GM12878 (cell line): ENCODE results near the gene ZDHHC18. TPM values are rescaled to one million over a fixed set of nuclear protein-coding genes. Genes with fewer than 3 reads are reported as not detected.

Source experiments
- ATAC-seq: fragments of 200-7000 bp; cut with Tn5 transposase; 3 replicates; pipeline ENCODE4 v1.9.1; 2020; ENCODE audit warnings: mild to moderate bottlenecking, moderate library complexity
- Bru-seq: library from RNA; stranded (reverse); fragments of 400-500 nt; gene quantifications from one replicate; lab custom pipeline; 2021; lab: Mats Ljungman, UMichigan
- BruChase-seq, 2 experiments: library from RNA; stranded (reverse); fragments of 400-500 nt; gene quantifications; one replicate each; lab custom pipeline; 2021; lab: Mats Ljungman, UMichigan
- BruUV-seq: library from RNA; stranded (reverse); fragments of 400-500 nt; replicated peaks from 2 replicates; lab custom pipeline; 2021; lab: Mats Ljungman, UMichigan
- CTCF ChIA-PET: fragments of 300-600 bp; sonication (Branson Sonifier 250); formaldehyde crosslinking; extraction: SDS; loops from one replicate; lab custom pipeline; 2021; ENCODE audit warnings: inconsistent platforms; lab: Yijun Ruan, JAX
- POLR2A ChIA-PET: fragments of 350-600 bp; formaldehyde crosslinking; extraction: SDS; loops from one replicate; lab custom pipeline; 2021; ENCODE audit warnings: inconsistent platforms; lab: Charles Lee
- RAD21 ChIA-PET: fragments of 300-600 bp; sonication (Branson Sonifier 250); formaldehyde crosslinking; loops from one replicate; lab custom pipeline; 2023; ENCODE audit warnings: antibody characterized with exemption; ENCODE audit not compliant: unreplicated experiment; lab: Charles Lee
- SMC1A ChIA-PET: fragments of 300-600 bp; sonication (Branson Sonifier 250); formaldehyde crosslinking; loops from one replicate; lab custom pipeline; 2023; ENCODE audit not compliant: unreplicated experiment, uncharacterized antibody; lab: Charles Lee
- DNase-seq: peaks from one replicate; pipeline ENCODE4 v3.0.0-alpha.2; 2011; ENCODE audit warnings: low read depth, low spot score
- FAIRE-seq: peaks from 3 replicates; lab custom pipeline; 2011; peaks lifted over from hg19 to GRCh38; lab: Jason Lieb, UNC
- H2AFZ ChIP-seq: 2 replicates; pipeline ENCODE4 v1.6.0; 2011; ENCODE audit warnings: low read depth, low read length, control low read depth; ENCODE audit not compliant: control insufficient read depth
- H3K27ac ChIP-seq: 2 replicates; pipeline ENCODE4 v1.5.1; 2011; ENCODE audit warnings: control low read depth; ENCODE audit not compliant: control insufficient read depth, insufficient read depth
- H3K27me3 ChIP-seq, 2 experiments: replicated peaks in 1 of 2; 2 replicates each; pipeline versions ENCODE4 v1.6.0 to v1.6.1; 2011; ENCODE audit warnings: low read length in 1 of 2; ENCODE audit not compliant: control insufficient read depth in 2 of 2, insufficient read depth in 2 of 2
- H3K36me3 ChIP-seq, 2 experiments: 2 replicates each; pipeline ENCODE4 v1.5.1; 2011; ENCODE audit warnings: low read length in 1 of 2; ENCODE audit not compliant: control insufficient read depth in 2 of 2, insufficient read depth in 2 of 2
- H3K4me1 ChIP-seq: 2 replicates; pipeline ENCODE4 v1.6.1; 2011; ENCODE audit warnings: mild to moderate bottlenecking, low read length, moderate library complexity, mixed read lengths; ENCODE audit not compliant: control insufficient read depth, insufficient read depth
- H3K4me2 ChIP-seq: 2 replicates; pipeline ENCODE4 v1.6.0; 2011; ENCODE audit warnings: control low read depth; ENCODE audit not compliant: control insufficient read depth, insufficient read depth
- H3K4me3 ChIP-seq: fragments of 200-600 bp; sonication (generic); 2 replicates; pipeline ENCODE4 v1.5.1; 2016
- H3K79me2 ChIP-seq: 2 replicates; pipeline ENCODE4 v1.6.0; 2011; ENCODE audit warnings: low read length; ENCODE audit not compliant: control insufficient read depth, insufficient read depth
- H3K9ac ChIP-seq: 2 replicates; pipeline ENCODE4 v1.8.0; 2011; ENCODE audit warnings: low read length, control low read depth, mixed read lengths; ENCODE audit not compliant: control insufficient read depth, insufficient read depth
- H3K9me3 ChIP-seq: replicated peaks from 3 replicates; pipeline ENCODE4 v1.5.1; 2011; ENCODE audit warnings: mild to moderate bottlenecking, low read length; ENCODE audit not compliant: control insufficient read depth, insufficient read depth
- H4K20me1 ChIP-seq: 2 replicates; pipeline ENCODE4 v1.6.0; 2011; ENCODE audit not compliant: control insufficient read depth, insufficient read depth
- ASH2L ChIP-seq: fragments of 300-600, 200-600 bp; sonication (generic); IDR thresholded peaks from 2 replicates; pipeline ENCODE4 v1.6.1; 2017; ENCODE audit warnings: low read depth, mild to moderate bottlenecking, borderline replicate concordance
- BACH1 ChIP-seq: fragments of 450-650 bp; IDR thresholded peaks from 2 replicates; pipeline ENCODE4 v1.6.1; 2017; ENCODE audit warnings: mild to moderate bottlenecking, borderline replicate concordance
- CBX3 ChIP-seq: fragments of 200-600 bp; sonication (generic); IDR thresholded peaks from 2 replicates; pipeline ENCODE4 v1.6.1; 2016; ENCODE audit warnings: low read depth, borderline replicate concordance
- EGR1 ChIP-seq, 2 experiments: IDR thresholded peaks; 1 replicate in 1 of 2; 2 replicates in 1 of 2; pipeline ENCODE4 v1.6.1; 2011 to 2012; ENCODE audit warnings: low read depth in 2 of 2, low read length in 2 of 2, borderline replicate concordance in 1 of 2, mild to moderate bottlenecking in 1 of 2, moderate library complexity in 1 of 2
- GABPA ChIP-seq: IDR thresholded peaks from 2 replicates; pipeline ENCODE4 v1.6.1; 2014; ENCODE audit warnings: antibody characterized with exemption, low read depth, mild to moderate bottlenecking, inconsistent platforms
- IRF3 ChIP-seq: fragments of 450-650 bp; IDR thresholded peaks from 2 replicates; pipeline ENCODE4 v1.6.1; 2014; ENCODE audit warnings: mild to moderate bottlenecking
- KDM1A ChIP-seq: fragments of 200-600 bp; sonication (generic); IDR thresholded peaks from 2 replicates; pipeline ENCODE4 v1.6.1; 2016; ENCODE audit warnings: borderline replicate concordance
- NR2C1 ChIP-seq: fragments of 450-650 bp; IDR thresholded peaks from 2 replicates; pipeline ENCODE4 v1.6.1; 2017; ENCODE audit warnings: antibody characterized with exemption, mild to moderate bottlenecking, moderate library complexity
- POU2F2 ChIP-seq: IDR thresholded peaks from 3 replicates; pipeline ENCODE4 v1.6.1; 2011; ENCODE audit warnings: low read depth, mild to moderate bottlenecking, low read length, borderline replicate concordance
- RELB ChIP-seq: fragments of 450-650 bp; IDR thresholded peaks from 2 replicates; pipeline ENCODE4 v1.6.1; 2017; ENCODE audit warnings: low read depth, mild to moderate bottlenecking, moderate library complexity
- STAT3 ChIP-seq: IDR thresholded peaks from 2 replicates; pipeline ENCODE4 v1.6.1; 2011; ENCODE audit warnings: low read depth, low read length, improper control_type of control experiment
- SUPT20H ChIP-seq: IDR thresholded peaks from 2 replicates; pipeline ENCODE4 v1.6.1; 2011; ENCODE audit warnings: low read depth, mild to moderate bottlenecking, low read length, moderate library complexity, borderline replicate concordance; ENCODE audit not compliant: control insufficient read depth
- SUZ12 ChIP-seq: fragments of 200-600 bp; sonication (generic); IDR thresholded peaks from one replicate; pipeline ENCODE4 v1.6.1; 2018; ENCODE audit warnings: antibody characterized with exemption, mild to moderate bottlenecking; ENCODE audit not compliant: unreplicated experiment
- TCF7 ChIP-seq: IDR thresholded peaks from 2 replicates; pipeline ENCODE4 v1.6.1; 2014; ENCODE audit warnings: antibody characterized with exemption, borderline replicate concordance
- YY1 ChIP-seq: IDR thresholded peaks from 2 replicates; pipeline ENCODE4 v1.6.1; 2011; ENCODE audit warnings: low read depth, mild to moderate bottlenecking, low read length
- ZNF207 ChIP-seq: fragments of 450-650 bp; IDR thresholded peaks from 2 replicates; pipeline ENCODE4 v1.6.1; 2014; ENCODE audit warnings: antibody characterized with exemption, mild to moderate bottlenecking, borderline replicate concordance
- WGBS: methylation state at CpG from one replicate; pipeline ENCODE4 v1.1.6; 2016; ENCODE audit warnings: low lambda C conversion rate; ENCODE audit not compliant: insufficient replicate concordance, insufficient coverage; ENCODE audit errors: missing lambda C conversion rate; 5-methylcytosine and 5-hydroxymethylcytosine counted together
- in situ Hi-C: fragments of 300-500 bp; cut with MboI; formaldehyde crosslinking; loops from 9 replicates; pipeline ENCODE4 v1.14.3; 2018; ENCODE audit warnings: mixed read lengths
- intact Hi-C: fragments of 100-400 bp; cut with micrococcal nuclease; formaldehyde crosslinking; loops from one replicate; pipeline ENCODE4 v1.14.2; 2022; ENCODE audit not compliant: unreplicated experiment
- long read RNA-seq, 2 experiments: library from polyadenylated mRNA; unstranded; transcript quantifications; one replicate each; pipeline ENCODE4 v2.0.0, GENCODE V29; 2019 to 2020
- polyA minus RNA-seq, 3 experiments: library from RNA; depleted of rRNA, polyadenylated mRNA; stranded (reverse); fragments of >200 nt; gene quantifications; 2 replicates each; pipeline ENCODE4 v1.2.3, GENCODE V29; 2011
- polyA plus RNA-seq, 11 experiments: library from polyadenylated mRNA; depleted of rRNA in 4 of 11; unstranded in 6 of 11; stranded (reverse) in 5 of 11; fragments of >200 nt; fragmentation: Nextera tagmentation in 4 of 11; fragmentation: Illumina TruSeq in 1 of 11; extraction: Ambion mirVana in 4 of 11; extraction: Trizol in 1 of 11; gene quantifications; 1 replicate in 1 of 11; 2 replicates in 10 of 11; pipeline versions ENCODE4 v1.2.1 to v1.2.3, GENCODE V29; 2011 to 2016; ENCODE audit warnings: inconsistent platforms in 2 of 11, missing spikeins in 2 of 11, low read depth in 1 of 11
- total RNA-seq, 4 experiments: library from RNA; depleted of rRNA in 3 of 4; stranded (reverse); fragments of >200 nt in 3 of 4; fragmentation: Illumina TruSeq in 1 of 4; extraction: Trizol in 1 of 4; gene quantifications; 2 replicates each; pipeline versions ENCODE4 v1.2.1 to v1.2.3, GENCODE V29; 2013 to 2021

The ZDHHC18 gene
- total RNA-seq (2013; cell fraction: nucleolus; rRNA removed): 51.2 and 54.8 TPM in 2 replicates
- total RNA-seq (2014; rRNA removed) (22.0 and 25.0 TPM in 2 replicates), total RNA-seq (2014; rRNA removed; fragmentation: Illumina TruSeq; extraction: Trizol) (17.3 and 17.6 TPM in 2 replicates), total RNA-seq (2021) (34.4 and 35.9 TPM in 2 replicates), polyA plus RNA-seq (2011; rRNA removed) (41.8 and 81.2 TPM in 2 replicates), polyA plus RNA-seq (2014; fragmentation: Illumina TruSeq; extraction: Trizol) (31.7 and 39.1 TPM in 2 replicates), polyA plus RNA-seq (2014; fragmentation: Nextera tagmentation; extraction: Ambion mirVana) (1 to 10 TPM in 1 of 2 experiments, under 1 TPM in 1; 0.40 to 1.2 TPM), polyA plus RNA-seq (2014; rRNA removed) (40.7 and 42.7 TPM in 2 replicates), polyA plus RNA-seq (2016; fragmentation: Nextera tagmentation; extraction: Ambion mirVana) (1 to 10 TPM; 1.3 to 2.0 TPM), polyA minus RNA-seq (2011; rRNA and poly(A)+ RNA removed) (65.5 and 92.0 TPM in 2 replicates), Bru-seq, nascent RNA (percentile 79 among the genes with signal in this experiment), BruChase-seq, experiment 1, labeled RNA remaining after a 6-hour chase (percentile 87 among the genes with signal in this experiment), BruChase-seq, experiment 2, labeled RNA remaining after a 2-hour chase (percentile 83 among the genes with signal in this experiment)
- polyA plus RNA-seq (2011; ENCODE audit: low read depth): 7.9 TPM
- polyA plus RNA-seq (2011; cell fraction: cytosol; rRNA removed): 113 and 114 TPM in 2 replicates
- polyA plus RNA-seq (2011; cell fraction: nucleus; rRNA removed): 122 and 163 TPM in 2 replicates
- polyA plus RNA-seq (2012): 30.3 and 34.7 TPM in 2 replicates
- polyA minus RNA-seq (2011; cell fraction: cytosol; rRNA and poly(A)+ RNA removed): 22.5 and 32.2 TPM in 2 replicates
- polyA minus RNA-seq (2011; cell fraction: nucleus; rRNA and poly(A)+ RNA removed): 14.6 and 18.0 TPM in 2 replicates
- long read RNA-seq, experiment 1, partial matches to known transcripts: 1 of 2 reads
- long read RNA-seq, experiment 1, other reads (novel, unspliced or antisense): 1 of 2 reads
- long read RNA-seq, experiment 2, partial matches to known transcripts: 0 of 9 reads
- long read RNA-seq, experiment 2, other reads (novel, unspliced or antisense): 9 of 9 reads

- FAIRE-seq: no peak
- H3K27me3 ChIP-seq: no peaks in the 10 kb centered on the region
- POLR2A ChIA-PET: interaction anchor here (0.6 to 1.0 kb wide), 3 partner anchors 11 to 32 kb away, joined by 3 to 6 read pairs (median 5); no protein-coding TSS in a partner anchor
- TF ChIP-seq POU2F2 (no peak; the same call in 2 of the 3 replicates), ASH2L (no peak), GABPA (no peak), CBX3 (no peak), ZNF207 (no peak), RELB (no peak), NR2C1 (0 out of 2 replicates have a peak, but pooled peaks have one; percentile 14), SUPT20H (no peak), IRF3 (no peak), SUZ12 (no peak), YY1 (peak; percentile 85), BACH1 (0 out of 2 replicates have a peak, but pooled peaks have one; percentile 52), KDM1A (no peak), EGR1 (IDR thresholded peaks at IDR 0.05; ENCODE audit: borderline replicate concordance in 1 of 2, low read depth in 2 of 2, low read length in 2 of 2) (peak in 1 of 2 experiments; percentile 76; a peak in 1 of 3 replicates), STAT3 (no peak), TCF7 (no peak)
Observed at GRCh38 chr1:26826261-26827105, at the start of gene ZDHHC18. ZDHHC18 (plus strand) TSS chr1:26826688; CDS start chr1:26826805, 117 bp downstream.

More at GRCh38 chr1:26826261-26827105, at the start of gene ZDHHC18:
- H3K4me2 ChIP-seq: peak within 1 kb of the TSS; percentile 99
- peak within 1 kb of the TSS; percentile 96 for H2AFZ ChIP-seq
- DNase-seq: no peak
- intact Hi-C loops (loop anchor here (5.0 kb wide), 1 partner anchor 41 kb away; no protein-coding TSS in a partner anchor), in situ Hi-C loops (loop anchor here (5.0 kb wide), 1 partner anchor 49 kb away; no protein-coding TSS in a partner anchor)
- peaks cover 18% of the 10 kb centered on the region for H3K4me1 ChIP-seq
- no peaks in the 10 kb centered on the region for H3K9me3 ChIP-seq
- BruUV-seq: no TSS peak
- ATAC-seq: peak; percentile 78
- peaks cover 49% of the 10 kb centered on the region for H3K79me2 ChIP-seq
- RAD21 ChIA-PET: interaction anchor here (1.0 to 2.2 kb wide), 2 partner anchors 12 to 36 kb away, joined by 4 to 5 read pairs; no protein-coding TSS in a partner anchor
- peak within 1 kb of the TSS; percentile 81 for H3K27ac ChIP-seq
- WGBS: 1% methylated on average over 53 of the region's 107 CpGs
- peaks cover 0 to 4% of the 10 kb centered on the region in 2 experiments; a peak in 1 of 4 replicates for H3K36me3 ChIP-seq
- H3K9ac ChIP-seq: peak within 1 kb of the TSS; percentile 82
- peak within 1 kb of the TSS; percentile 86 for H3K4me3 ChIP-seq
- no peaks in the 10 kb centered on the region for H4K20me1 ChIP-seq
- SMC1A ChIA-PET: no interaction called here
- CTCF ChIA-PET: interaction anchor here (1.9 to 3.9 kb wide), 3 partner anchors 13 to 36 kb away, joined by 6 to 23 read pairs (median 21); no protein-coding TSS in a partner anchor
